ENCODE data around the gene SAMM50.

- peak; percentile 90 to 94 for TF ChIP-seq CTCF (IDR thresholded peaks at IDR 0.05; ENCODE audit: extremely low read depth in 1 of 2, insufficient read depth in 1 of 2, low read depth in 1 of 2, low read length in 2 of 2)
- no peak for TF ChIP-seq JUN (IDR thresholded peaks at IDR 0.05; ENCODE audit: borderline replicate concordance, insufficient read depth, insufficient read length, low read depth)
- TF ChIP-seq POLR2A (IDR thresholded peaks at IDR 0.05; ENCODE audit: low read depth, low read length): no peak
- TF ChIP-seq EZH2 (IDR thresholded peaks at IDR 0.05; ENCODE audit: borderline replicate concordance, low read depth, low read length, severe bottlenecking): no peak
- TF ChIP-seq MYC (IDR thresholded peaks at IDR 0.05; ENCODE audit: low read depth, low read length): no peak
- TF ChIP-seq POLR2AphosphoS5 (IDR thresholded peaks at IDR 0.05; ENCODE audit: insufficient read depth, low read depth, low read length): no peak
- TF ChIP-seq MAX (IDR thresholded peaks at IDR 0.05; ENCODE audit: insufficient read depth, insufficient read length): no peak
Observed at GRCh38 chr22:43993072-43993760, 38.0 kb downstream of the SAMM50 start.

Data from endothelial cell of umbilical vein (primary cell).